Measurements from ENCODE around the gene HNRNPC.

GRCh38 chr14:21308132-21308478, 38.9 kb upstream of the HNRNPC start:
- TF ChIP-seq HDGF (IDR thresholded peaks at IDR 0.05; ENCODE audit: borderline replicate concordance) (no peak), PKNOX1 (IDR thresholded peaks at IDR 0.05) (no peak), TARDBP (IDR thresholded peaks at IDR 0.05) (no peak), FOXA1 (IDR thresholded peaks at IDR 0.05) (no peak), SP1 (IDR thresholded peaks at IDR 0.05) (no peak), L3MBTL2 (conservative IDR thresholded peaks at IDR 0.05) (no peak), FOXK2 (IDR thresholded peaks at IDR 0.05) (no peak), BHLHE40 (IDR thresholded peaks at IDR 0.05; ENCODE audit: borderline replicate concordance) (no peak), ELF4 (IDR thresholded peaks at IDR 0.05) (no peak), NFRKB (IDR thresholded peaks at IDR 0.05) (no peak), ARNT (IDR thresholded peaks at IDR 0.05) (no peak), SUZ12 (IDR thresholded peaks at IDR 0.05) (no peak)
